ENCODE measurements around the gene ZFR2. TPM values are rescaled to one million over a fixed set of nuclear protein-coding genes. Genes with fewer than 3 reads are reported as not detected.

The ZFR2 gene
- polyA plus RNA-seq, 2 of the 4 experiments (the other 2 are of a cell fraction) = 0.14 to 0.30 TPM

DNA sequence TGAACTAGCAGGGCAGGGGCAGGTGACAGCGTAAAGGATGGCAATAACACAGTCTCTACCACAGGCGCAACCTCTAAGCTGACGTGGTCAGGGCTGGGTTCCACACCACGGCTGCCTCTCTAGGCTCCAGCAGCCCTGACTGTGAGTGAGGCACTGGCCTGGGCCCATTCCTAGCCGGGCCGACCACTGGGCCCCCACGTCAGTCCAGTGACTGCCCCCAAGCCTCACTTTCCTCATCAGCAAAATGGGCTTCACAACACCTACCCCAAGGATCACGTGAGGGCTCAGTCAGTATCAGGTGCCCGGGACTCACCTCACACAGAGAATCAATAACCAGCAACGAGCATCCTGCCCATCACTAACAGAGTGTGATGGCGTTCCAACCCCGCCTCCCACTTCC is 5.2 kb downstream of the ZFR2 start:
- 66% methylated on average over 8 of the region's 12 CpGs for WGBS (ENCODE audit: missing lambda C conversion rate)
- Histone ChIP-seq H3K4me1 (no peaks in the 10 kb centered on the region; the same call in 2 of the 3 replicates), H3K4me3 (no peak overlapping the region), H3K27ac (no peak overlapping the region), H3K9me3 (no peaks in the 10 kb centered on the region), H3K4me2 (no peak overlapping the region)
- ChIA-PET POLR2A (interaction anchor here (0.5 kb wide), 1 partner anchor 11 kb away, joined by 4 read pairs; no protein-coding TSS in a partner anchor), CTCF (interaction anchor here (1.5 kb wide), 1 partner anchor 9 kb away, joined by 4 read pairs; no protein-coding TSS in a partner anchor)
- ATAC-seq (no peak), DNase-seq (ENCODE audit: low read depth in 1 of 2, low spot score in 1 of 2) (no peak), FAIRE-seq (no peak)
- TF ChIP-seq FOSL2 (IDR thresholded peaks at IDR 0.05) (no peak), FOSL2 (CRISPR knock-in tag; IDR thresholded peaks at IDR 0.05) (no peak), TFCP2L1 (CRISPR knock-in tag; IDR thresholded peaks at IDR 0.05) (no peak), BCL3 (IDR thresholded peaks at IDR 0.05) (no peak), MAZ (IDR thresholded peaks at IDR 0.05; ENCODE audit: borderline replicate concordance, low read depth, low read length) (no peak), TP53 (CRISPR knock-in tag; IDR thresholded peaks at IDR 0.05) (no peak), ZSCAN20 (CRISPR knock-in tag; IDR thresholded peaks at IDR 0.05) (no peak), JUNB (IDR thresholded peaks at IDR 0.05) (no peak), CHD4 (IDR thresholded peaks at IDR 0.05; ENCODE audit: borderline replicate concordance) (no peak), ZFP36 (IDR thresholded peaks at IDR 0.05; ENCODE audit: borderline replicate concordance, partially characterized antibody) (no peak), RAD21 (conservative IDR thresholded peaks at IDR 0.05 in 1 of 2, IDR thresholded peaks at IDR 0.05 in 1 of 2) (no peak), FOSB (CRISPR knock-in tag; IDR thresholded peaks at IDR 0.05) (no peak)
- TF ChIP-seq, protein P1, sequence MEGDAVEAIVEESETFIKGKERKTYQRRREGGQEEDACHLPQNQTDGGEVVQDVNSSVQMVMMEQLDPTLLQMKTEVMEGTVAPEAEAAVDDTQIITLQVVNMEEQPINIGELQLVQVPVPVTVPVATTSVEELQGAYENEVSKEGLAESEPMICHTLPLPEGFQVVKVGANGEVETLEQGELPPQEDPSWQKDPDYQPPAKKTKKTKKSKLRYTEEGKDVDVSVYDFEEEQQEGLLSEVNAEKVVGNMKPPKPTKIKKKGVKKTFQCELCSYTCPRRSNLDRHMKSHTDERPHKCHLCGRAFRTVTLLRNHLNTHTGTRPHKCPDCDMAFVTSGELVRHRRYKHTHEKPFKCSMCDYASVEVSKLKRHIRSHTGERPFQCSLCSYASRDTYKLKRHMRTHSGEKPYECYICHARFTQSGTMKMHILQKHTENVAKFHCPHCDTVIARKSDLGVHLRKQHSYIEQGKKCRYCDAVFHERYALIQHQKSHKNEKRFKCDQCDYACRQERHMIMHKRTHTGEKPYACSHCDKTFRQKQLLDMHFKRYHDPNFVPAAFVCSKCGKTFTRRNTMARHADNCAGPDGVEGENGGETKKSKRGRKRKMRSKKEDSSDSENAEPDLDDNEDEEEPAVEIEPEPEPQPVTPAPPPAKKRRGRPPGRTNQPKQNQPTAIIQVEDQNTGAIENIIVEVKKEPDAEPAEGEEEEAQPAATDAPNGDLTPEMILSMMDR (IDR thresholded peaks at IDR 0.05) = no peak

- ChIA-PET POLR2A (interaction anchor here (0.5 kb wide), 1 partner anchor 12 kb away, joined by 4 read pairs; no protein-coding TSS in a partner anchor), CTCF (interaction anchor here (1.5 kb wide), 1 partner anchor 9 kb away, joined by 4 read pairs; no protein-coding TSS in a partner anchor)
- H3K9me3 ChIP-seq = no peaks in the 10 kb centered on the region
- ATAC-seq = no peak
- no peak overlapping the region for H3K4me3 ChIP-seq
- no peak overlapping the region for H3K4me2 ChIP-seq
- FAIRE-seq = no peak
- no peaks in the 10 kb centered on the region for H3K4me1 ChIP-seq
- H3K27ac ChIP-seq = no peak overlapping the region
- TF ChIP-seq FOXS1 (CRISPR knock-in tag; IDR thresholded peaks at IDR 0.05) (no peak), HES2 (IDR thresholded peaks at IDR 0.05) (no peak), RFX5 (IDR thresholded peaks at IDR 0.05) (no peak), EP300 (IDR thresholded peaks at IDR 0.05) (no peak), ELK1 (IDR thresholded peaks at IDR 0.05; ENCODE audit: low read depth, low read length) (no peak), HOXB13 (CRISPR knock-in tag; IDR thresholded peaks at IDR 0.05; ENCODE audit: low read depth) (no peak), BCL3 (IDR thresholded peaks at IDR 0.05) (no peak), ZFP36 (IDR thresholded peaks at IDR 0.05; ENCODE audit: borderline replicate concordance, partially characterized antibody) (no peak), ZNF302 (CRISPR knock-in tag; IDR thresholded peaks at IDR 0.05) (no peak), RCOR1 (IDR thresholded peaks at IDR 0.05; ENCODE audit: low read depth, low read length) (no peak), ESRRA (IDR thresholded peaks at IDR 0.05; ENCODE audit: borderline replicate concordance, low read length) (no peak), EHF (CRISPR knock-in tag; IDR thresholded peaks at IDR 0.05) (no peak), HDAC2 (IDR thresholded peaks at IDR 0.05) (no peak), FOSB (CRISPR knock-in tag; IDR thresholded peaks at IDR 0.05) (no peak), RNF2 (IDR thresholded peaks at IDR 0.05; ENCODE audit: borderline replicate concordance, low read depth) (no peak), PHF8 (IDR thresholded peaks at IDR 0.05; ENCODE audit: borderline replicate concordance, low read depth) (no peak), CBX2 (IDR thresholded peaks at IDR 0.05; ENCODE audit: borderline replicate concordance, low read depth) (no peak), EHMT2 (IDR thresholded peaks at IDR 0.05; ENCODE audit: low read depth) (no peak), CBX8 (IDR thresholded peaks at IDR 0.05) (no peak)
- DNase-seq (ENCODE audit: low read depth in 1 of 2, low spot score in 1 of 2) = no peak
- WGBS (ENCODE audit: missing lambda C conversion rate) = 65% methylated on average over 18 of the region's 25 CpGs
Measured at GRCh38 chr19:3862826-3863500, 5.9 kb downstream of the ZFR2 start.
